ENCODE results near the gene HPS4.

DNA sequence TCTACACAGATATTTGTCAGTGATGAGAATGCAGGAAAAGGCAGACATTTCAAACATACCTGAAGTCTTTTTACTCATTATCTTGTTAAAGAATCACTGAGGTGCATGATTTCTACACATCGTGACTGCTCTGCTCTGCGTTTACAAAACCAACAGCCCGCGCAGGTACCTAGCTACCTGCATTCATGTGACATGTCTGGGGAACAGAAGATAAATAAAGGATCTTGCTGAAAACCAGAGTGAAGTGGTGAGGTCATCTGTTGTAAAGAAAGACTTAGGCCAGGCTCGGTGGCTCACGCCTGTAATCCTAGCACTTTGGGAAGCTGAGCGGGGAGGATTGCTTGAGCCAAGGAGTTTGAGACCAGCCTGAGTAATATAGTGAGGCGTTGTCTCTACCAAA is 38.8 kb downstream of the HPS4 start:
- TF ChIP-seq, protein P1, sequence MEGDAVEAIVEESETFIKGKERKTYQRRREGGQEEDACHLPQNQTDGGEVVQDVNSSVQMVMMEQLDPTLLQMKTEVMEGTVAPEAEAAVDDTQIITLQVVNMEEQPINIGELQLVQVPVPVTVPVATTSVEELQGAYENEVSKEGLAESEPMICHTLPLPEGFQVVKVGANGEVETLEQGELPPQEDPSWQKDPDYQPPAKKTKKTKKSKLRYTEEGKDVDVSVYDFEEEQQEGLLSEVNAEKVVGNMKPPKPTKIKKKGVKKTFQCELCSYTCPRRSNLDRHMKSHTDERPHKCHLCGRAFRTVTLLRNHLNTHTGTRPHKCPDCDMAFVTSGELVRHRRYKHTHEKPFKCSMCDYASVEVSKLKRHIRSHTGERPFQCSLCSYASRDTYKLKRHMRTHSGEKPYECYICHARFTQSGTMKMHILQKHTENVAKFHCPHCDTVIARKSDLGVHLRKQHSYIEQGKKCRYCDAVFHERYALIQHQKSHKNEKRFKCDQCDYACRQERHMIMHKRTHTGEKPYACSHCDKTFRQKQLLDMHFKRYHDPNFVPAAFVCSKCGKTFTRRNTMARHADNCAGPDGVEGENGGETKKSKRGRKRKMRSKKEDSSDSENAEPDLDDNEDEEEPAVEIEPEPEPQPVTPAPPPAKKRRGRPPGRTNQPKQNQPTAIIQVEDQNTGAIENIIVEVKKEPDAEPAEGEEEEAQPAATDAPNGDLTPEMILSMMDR (IDR thresholded peaks at IDR 0.05): no peak
- TF ChIP-seq POLR2AphosphoS5 (IDR thresholded peaks at IDR 0.05) (no peak), POLR2A (IDR thresholded peaks at IDR 0.05) (no peak), EP300 (IDR thresholded peaks at IDR 0.05) (no peak)
